HG02973 (cell line): Measurements from ENCODE around the gene NRXN2.
"Not testable (repeated sequence)": the region's sequence is repeated elsewhere in the genome, so short reads cannot be mapped to it uniquely, and the experiment has no call there.

Experiments used
- ATAC-seq: cut with Tn5 transposase; IDR thresholded peaks from one replicate; pipeline ENCODE4 v1.9.1; 2021; ENCODE audit warnings: moderate library complexity; ENCODE audit not compliant: unreplicated experiment

Gene NRXN2

DNA sequence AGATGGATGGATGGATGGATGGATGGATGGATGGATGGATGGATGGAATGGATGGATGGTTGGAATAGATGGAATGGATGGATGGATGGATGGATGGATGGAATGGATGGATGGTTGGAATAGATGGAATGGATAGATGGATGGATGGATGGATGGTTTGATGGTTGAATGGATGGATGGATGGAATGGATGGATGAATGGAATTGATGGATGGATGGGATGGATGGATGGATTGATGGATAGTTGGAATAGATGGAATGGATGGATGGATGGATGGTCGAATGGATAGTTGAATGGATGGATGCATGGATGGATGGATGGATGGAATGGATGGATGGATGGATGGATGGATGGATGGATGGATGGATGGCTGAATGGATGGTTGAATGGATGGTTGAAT, 127.1 kb downstream of the NRXN2 start:
- ATAC-seq, result not testable (repeated sequence)

DNA sequence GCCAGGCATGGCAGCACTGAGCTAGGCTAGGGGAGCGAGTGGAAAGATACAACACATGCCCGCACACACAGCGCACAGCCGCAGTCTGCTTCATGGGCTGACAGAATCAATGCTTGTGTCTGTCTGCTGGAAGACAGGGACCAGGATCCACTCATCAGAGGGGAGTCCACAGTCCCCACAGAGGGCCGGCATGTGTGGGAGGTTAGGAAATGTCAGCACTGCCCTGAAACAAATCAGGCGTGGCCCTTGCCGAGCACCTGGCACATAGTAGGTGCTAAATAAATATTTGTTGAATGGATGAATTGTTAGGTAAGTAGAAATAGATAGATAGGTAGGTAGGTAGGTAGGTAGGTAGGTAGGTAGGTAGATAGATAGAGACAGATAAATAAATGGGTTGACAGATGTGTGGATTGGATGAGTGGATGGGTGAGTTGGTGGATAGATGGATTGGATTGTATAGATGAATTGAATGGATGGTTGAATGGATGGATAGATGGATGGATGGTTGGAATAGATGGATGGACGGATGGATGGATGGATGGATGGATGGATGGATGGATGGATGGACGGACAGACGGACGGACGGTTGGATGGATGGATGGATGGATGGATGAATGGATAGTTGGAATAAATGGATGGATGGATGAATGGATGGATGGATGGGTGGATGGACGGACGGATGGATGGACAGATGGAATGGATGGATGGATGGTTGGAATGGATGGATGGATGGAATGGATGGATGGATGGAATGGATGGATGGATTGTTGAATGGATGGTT, 128.6 kb downstream of the NRXN2 start:
- ATAC-seq, result no peak

DNA sequence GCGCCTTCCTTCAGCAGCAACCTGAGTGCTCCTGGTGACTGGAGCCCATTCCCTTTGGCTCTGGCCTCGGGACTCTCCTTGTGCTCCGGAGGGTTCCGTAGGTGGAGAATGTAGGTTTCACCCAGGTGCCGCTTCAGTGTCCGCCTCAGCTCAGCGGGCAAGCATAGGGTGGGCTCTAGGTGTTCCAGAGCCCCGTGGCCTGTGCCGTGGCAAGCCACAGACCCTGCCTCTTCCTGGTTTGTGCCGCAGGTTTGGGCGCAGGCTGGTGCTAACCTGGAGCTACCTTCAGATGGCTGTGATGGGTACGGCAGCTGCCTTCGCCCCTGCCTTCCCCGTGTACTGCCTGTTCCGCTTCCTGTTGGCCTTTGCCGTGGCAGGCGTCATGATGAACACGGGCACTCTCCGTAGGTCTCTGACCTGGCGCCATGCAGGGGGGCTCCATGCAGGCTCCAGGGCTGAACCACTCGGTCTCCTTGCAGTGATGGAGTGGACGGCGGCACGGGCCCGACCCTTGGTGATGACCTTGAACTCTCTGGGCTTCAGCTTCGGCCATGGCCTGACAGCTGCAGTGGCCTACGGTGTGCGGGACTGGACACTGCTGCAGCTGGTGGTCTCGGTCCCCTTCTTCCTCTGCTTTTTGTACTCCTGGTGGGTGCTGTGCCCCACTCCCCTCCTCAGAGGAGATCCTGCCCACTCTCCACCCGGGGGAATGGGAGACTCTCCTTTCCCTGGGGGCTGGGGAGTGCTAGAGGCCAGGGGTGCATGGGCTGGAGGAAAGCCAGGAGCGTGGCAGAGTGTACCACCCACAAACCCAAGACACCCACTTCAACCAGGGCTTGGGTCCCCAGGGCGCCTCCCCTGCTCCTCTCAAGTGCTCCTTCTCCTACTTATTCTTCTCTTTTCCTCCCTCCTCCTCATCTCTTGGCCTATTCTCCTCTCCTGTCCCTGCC, 129.6 kb downstream of the NRXN2 start:
- ATAC-seq, result no peak

DNA sequence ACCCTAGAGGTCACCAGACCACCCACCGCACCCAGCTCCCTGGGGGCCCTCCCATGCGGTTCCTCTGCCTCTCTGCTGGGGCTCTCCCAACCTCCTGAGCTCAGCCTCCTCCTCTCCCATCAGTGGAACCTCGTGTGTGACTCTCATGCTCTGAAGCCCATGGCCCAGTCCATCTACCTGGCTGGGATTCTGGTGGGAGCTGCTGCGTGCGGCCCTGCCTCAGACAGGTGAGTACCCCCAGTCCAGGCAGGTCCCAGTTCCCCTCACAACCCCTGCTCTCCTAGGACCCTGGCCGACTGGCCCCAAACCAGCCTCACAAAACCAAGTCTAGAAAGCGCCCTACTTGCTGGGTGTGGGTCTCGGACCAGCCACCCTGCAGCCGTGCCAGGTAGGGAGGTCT, 130.3 kb downstream of the NRXN2 start:
- ATAC-seq, result no peak

DNA sequence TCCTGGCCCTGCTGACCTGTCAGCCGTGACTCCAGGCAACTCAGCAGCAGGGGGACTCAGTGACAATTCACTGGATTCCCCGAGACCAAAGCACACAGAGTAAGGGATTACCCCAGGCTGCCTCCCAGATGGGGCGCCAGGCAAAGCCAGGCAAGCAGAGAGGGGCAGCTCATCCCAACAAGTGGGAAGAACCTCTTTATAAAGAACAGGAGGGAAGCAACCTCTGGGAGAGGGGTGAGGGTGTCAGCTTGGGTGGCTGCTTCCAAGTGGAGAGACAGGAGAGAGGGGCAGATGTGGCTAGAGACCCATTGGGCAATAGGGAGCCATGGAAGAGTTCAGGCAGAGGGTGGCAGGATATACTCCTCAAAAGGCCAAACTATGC, 130.8 kb downstream of the NRXN2 start:
- no peak for ATAC-seq

DNA sequence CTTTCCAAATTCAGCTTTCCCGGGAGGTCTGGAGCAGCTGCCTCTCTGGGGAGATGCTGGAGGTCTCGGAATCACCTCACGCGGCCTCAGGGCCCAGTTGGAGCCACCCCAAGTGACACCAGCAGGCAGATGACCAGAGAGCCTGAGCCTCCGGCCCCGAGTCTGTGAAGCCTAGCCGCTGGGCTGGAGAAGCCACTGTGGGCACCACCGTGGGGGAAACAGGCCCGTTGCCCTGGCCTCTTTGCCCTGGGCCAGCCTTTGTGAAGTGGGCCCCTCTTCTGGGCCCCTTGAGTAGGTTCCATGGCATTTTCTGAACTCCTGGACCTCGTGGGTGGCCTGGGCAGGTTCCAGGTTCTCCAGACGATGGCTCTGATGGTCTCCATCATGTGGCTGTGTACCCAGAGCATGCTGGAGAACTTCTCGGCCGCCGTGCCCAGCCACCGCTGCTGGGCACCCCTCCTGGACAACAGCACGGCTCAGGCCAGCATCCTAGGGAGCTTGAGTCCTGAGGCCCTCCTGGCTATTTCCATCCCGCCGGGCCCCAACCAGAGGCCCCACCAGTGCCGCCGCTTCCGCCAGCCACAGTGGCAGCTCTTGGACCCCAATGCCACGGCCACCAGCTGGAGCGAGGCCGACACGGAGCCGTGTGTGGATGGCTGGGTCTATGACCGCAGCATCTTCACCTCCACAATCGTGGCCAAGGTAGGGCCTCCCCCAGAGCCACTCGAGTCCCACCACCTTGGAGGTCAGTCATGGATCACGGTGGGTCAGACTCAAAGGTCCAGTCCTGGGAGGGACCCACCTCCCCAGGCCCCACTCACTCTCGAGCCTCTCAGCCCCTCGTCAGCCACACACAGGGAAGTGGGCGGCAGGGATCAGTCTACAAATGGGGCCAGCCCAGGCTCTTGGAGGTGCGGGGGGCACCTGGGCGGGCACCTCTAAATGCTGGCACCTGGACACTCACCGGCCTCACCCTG, 131.5 kb downstream of the NRXN2 start:
- ATAC-seq, result no peak

DNA sequence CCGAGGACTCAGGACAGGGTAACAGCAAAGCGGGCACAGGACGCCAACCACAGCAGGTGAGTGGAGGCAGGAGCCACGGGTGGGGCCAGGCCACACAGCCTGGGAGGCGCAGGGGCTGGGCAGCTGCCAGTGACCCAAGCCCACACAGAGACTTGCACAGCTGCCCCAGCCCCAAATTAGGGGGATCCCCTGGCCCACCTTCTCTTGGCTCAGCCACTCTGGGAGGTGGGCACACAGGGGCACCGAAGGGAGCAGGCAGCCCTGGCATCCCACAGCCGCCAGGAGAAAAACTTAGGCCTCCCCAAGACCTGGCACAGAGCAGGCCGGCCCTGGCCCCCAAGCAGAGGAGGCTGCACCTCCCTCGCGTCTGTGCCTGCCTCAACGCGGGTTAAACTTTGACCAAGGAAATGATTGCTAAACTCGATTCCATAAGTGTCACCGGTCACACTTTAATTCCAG, 132.2 kb downstream of the NRXN2 start, which contains the start of gene SLC22A12:
SLC22A12 (plus strand) TSS at position 458 of the 459 bp plus-strand sequence. CDS start 337 bp downstream, outside the sequence.
- no peak for ATAC-seq

DNA sequence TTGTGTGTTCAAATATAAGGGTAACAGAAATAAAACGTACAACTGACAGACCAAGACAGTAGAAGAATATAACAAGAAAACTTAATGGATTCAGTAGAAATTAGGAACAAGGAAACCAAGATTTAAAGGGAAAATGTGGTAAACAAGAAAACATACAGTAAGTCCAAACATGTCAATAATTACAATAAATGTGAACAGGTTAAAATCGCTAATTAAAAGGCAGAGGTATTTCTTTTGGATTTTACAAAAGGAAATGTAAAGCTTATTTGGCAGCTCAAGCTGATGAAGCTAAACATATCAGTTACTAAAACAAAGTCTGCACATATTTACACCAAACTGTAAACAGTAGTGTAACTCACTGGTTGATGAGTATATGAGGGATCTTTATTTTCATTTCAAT, 134.3 kb downstream of the NRXN2 start:
- ATAC-seq, result no peak

DNA sequence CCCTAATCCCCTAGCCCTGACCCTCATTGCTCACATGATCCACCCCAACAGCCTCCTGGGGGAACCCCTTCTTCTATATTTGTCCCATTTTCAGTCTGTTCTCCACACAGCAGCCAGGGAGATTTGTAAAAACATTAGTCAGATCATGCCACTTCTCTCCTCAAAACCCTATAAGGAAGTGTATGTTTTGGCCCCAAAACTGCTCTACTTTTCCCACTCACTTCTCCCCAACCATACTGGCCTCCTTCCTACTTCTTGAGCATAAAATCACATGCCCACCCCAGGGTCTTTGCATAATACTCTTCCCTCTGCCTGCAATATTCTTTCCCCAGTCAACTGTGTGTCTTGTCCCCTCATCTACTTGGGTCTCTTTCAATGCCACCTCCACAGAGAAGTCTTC, 136.6 kb downstream of the NRXN2 start:
- ATAC-seq, result no peak

DNA sequence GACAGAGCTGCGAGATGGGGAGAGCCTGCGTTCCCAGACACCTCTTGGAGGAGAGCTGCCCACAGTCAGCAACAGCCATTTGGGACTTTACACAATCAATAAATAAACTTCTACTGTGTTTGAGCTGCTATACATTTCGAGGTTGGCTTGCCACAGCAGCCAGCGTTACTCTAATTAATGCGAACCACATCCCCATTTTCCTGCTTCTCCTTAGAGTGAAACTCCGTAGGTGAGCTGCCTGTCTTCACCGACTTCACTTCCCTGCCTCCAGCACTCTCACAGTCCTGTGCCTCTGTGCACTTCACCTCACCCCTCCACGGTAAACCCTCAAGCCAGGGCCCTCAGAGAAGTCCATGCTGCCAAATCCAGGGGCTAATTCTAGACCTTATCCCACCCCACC, 137.8 kb downstream of the NRXN2 start:
- ATAC-seq, result no peak

DNA sequence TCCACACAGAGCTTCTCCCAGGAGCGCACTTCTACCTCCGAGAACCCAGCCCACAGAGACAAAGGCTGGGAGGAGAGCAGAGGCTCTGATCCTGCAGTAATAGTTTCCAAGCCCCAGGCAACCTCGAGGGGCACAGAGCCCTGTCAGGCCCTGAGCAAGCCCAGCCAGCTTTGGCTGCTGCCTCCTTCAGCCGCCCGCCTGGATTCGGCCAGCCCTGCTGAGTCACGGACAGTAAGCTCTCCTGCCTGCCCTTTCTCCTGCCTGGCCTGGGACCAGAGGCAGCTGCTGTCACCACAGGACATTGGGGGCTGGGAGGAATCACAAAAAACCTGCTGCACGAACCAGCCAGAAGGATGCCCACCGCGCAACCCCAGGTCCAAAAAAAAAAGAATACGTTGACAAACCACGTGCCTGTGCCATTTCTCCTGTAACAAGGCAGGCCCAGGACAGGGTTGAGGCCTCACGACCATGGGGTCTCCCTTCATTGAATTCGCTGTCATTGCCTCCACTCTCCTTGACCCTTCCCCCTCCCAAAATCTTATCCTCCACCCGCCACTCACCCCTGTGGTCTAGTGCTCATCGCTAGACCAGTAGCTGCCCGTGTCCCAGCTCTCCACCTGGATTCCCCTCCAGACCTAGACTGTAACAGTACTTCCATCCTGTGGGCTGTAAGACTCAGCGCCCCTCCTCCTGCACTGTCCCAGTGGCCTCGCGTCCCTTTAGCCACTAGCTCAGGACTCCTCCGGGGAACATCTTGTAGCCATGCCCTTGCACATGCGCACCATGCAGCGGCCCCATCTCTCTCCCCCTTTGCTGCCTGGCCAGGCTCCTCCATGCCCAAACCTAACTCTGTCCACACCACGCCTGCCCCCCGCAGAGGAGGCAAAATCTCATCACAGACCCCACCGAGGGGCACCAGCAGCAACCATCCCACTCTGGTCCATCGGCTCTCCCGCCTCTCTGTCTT, 139.4 kb downstream of the NRXN2 start:
- no peak for ATAC-seq

DNA sequence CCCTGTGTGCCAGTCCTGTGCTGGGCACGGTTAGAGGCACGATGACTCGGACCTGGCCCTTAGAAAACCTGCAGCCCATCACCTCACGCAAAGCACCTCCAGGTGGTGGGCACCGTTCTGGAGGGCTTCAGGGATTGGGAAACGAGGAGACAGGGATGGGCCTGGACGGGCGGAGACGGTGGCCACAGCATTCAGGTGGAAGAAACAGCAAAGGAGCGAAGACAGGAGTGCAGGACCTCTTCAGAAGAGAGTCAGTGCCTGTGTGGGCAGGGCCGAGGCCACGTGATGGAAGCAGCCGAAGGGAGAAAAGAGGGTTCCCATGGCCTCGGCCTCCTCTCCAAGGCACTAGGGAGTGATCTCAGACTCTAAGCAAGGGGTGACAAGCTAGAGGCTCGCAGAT, 140.1 kb downstream of the NRXN2 start:
- ATAC-seq, result no peak

DNA sequence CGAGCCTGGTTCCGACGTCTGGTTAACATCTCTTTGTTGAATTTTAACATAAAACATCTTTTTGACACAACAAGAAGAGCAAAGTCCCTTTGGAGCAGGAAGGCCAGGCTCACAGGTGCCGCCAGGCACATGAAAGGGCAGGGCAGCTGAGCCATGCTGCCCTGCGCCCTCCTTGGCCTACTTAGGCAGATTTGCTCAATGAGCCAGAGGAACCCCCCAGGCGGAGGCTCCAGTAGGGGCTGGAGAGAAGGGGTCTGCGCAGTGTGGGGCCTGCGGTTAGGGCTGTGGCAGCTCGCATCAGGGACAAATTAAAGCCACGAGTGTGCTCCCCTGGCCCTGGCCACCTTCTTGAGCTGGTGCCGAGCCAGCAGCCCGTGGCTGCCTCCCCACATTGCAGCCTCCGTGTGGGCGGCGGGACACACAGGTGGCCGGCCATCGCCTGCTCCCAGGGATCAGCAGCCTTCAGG, 141.9 kb downstream of the NRXN2 start:
- ATAC-seq, result no peak

DNA sequence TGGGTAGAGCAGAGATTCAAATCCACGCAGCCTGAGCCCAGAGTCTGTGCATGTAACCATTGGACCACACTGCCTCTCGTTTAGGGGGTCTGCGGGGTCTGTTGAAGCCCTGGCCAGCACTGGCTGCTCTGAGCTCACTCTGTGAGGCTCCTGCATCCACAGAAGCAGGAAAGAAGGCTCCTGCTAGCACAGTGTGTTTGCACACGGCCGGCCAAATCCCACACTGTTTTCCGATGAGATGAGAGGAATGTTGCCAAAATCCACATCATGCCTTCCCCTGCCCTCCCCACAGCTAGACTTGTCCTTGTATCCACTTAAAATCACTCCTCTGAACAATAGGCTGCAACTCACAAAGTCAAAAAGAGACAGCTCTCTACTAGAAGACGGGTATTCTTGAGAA, 142.6 kb downstream of the NRXN2 start:
- no peak for ATAC-seq

DNA sequence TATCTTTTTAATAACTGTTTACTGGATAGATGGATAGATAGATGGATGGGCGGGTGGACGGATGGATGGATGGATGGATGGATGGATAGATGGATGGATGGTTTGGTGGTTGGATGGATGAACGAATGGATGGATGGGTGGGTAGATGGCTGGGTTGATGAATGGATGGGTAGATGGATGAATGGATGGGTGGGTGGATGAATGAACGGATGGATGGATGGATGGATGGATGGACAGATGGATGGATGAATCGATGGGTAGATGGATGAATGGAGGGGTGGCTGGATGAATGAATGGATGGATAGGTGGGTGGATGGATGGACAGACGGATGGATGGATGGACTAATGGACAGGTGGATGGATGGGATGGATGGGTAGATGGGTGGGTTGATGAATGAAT, 145.8 kb downstream of the NRXN2 start:
- no peak for ATAC-seq

DNA sequence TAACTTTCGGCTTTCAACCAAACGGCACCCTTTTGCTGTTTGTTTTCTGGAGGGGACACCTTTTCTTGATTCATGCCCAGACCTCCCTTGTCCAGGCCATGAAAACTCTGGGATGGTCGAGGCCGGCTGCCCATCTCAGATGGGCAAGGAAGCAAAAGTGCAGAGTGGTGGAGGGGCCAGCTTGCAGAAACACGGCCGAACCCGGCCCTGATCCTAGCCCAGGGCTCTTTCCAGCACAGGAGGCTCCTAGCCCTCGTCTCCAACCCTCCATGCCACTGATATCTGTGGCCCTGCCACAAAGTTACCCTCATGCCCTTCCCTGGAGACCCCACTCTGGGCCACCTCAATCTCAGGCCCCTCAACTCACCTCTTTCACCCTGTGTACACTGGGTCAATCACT, 150.9 kb downstream of the NRXN2 start:
- ATAC-seq, result no peak

DNA sequence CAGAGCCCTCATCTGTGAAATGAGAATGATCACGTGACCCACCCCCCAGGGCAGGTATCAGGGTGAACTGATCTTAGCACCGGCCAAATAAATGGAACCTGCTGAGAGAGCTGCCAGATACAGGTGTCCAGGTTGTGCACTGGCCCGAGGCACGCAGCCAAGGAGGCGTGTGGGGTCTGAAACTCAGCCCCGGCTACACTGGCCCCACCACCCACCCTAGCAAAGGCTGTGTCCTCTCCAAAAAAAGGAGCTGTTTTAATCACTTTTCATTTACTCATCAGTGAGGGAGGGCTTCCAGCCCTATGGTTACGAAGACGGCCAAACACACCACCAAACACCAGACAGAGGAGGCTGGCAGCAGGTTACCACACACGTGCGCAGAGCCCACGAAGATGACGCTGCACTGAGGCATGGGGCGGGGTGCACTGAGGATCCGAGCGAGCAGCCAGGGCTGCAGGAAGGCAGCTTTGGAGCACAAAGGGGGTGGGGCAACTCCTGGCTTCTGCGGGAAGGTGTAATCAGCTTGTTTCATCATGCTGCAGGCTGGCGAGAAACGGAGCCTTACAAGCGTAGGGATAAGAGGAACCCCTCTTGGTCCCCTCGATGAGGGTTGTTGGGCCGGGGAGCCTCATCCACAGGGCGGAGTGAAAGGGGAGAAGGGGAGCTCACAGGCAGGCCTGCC, 151.4 kb downstream of the NRXN2 start:
- ATAC-seq, result no peak

DNA sequence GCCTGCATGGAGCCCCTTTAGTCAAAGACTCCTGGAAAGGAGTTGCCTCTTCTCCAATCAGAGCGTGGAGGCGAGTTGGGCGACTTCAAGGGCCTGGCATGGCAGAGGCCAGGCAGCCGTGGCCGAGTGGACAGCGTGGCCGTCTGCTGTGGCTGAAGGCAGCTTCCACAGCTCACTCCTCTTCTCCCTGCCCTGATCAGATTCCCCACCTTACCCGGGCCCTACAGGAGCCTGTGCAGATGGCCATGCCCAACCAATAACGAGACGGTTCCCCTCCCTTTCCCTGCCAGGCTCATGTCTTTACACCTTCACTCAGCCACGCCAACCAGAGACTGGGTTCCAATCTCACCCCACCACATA, 152.0 kb downstream of the NRXN2 start:
- no peak for ATAC-seq

DNA sequence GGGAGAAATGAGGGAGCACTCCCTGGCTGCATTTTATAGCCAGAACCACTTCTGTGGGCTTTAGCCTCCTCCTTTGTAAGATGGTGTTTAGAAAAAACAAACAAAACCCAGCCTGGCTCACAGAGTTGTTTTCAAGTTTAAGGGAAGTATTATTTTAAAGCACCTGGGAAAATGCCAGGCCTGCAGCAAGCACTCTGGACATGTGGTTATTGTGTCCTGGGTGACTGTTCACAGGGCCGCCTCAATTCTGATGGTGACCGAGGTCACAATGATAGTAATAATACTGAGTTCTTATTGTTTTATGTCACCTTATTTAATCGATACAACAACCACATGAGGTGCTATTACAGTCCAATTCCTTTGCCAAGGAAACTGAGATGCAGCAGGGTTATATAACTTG, 152.7 kb downstream of the NRXN2 start:
- no peak for ATAC-seq
